ENCODE results near the gene ARF3.

The ARF3 gene

DNA sequence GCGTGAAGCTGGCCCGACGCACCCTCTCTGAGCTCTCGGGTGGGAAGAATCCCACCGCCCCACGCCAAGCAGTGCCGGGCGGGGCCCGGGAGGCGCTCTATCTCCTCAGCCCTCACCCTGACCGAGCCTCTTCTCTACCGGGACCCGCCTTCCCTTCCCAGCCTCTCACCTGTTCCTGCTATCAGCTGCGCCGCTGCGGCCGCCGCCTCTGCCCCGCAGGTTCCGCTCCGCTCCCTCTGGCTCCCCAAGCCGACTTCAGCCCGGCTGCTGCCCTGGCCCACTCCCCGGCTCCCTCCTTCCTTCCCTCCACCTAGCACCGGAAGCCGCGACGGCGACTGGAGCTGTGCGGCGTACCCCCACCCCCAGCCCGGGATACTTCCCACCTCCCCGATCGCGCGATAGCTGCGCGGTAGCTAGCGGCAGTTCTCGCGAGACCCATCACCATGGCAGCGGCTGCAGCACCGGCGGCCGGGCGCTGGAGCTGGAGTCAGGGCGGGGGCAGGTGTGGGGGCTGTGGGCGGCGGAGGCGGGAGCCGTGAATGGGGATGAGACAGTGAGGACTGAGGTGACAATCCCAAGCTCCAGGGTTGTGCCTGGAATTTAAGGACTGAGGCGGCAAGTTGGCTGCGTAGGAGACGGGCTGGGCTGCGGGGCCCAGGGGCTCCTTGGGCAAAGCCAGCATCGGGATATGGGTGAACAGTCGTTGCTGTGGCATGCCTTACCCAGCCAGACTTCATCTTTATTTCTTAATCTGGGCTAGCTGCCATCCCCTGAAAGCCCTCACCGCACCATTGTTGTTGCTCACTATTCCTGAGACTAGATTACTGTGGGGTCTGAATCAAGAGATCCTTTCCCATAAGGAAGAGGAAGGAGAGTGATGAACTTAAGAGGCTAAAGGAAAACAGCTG is at the start of gene ARF3:
Gene ARF3, minus strand, starts transcription at position 347 of the 908 bp plus-strand sequence. CDS start 16,392 bp downstream, outside the sequence.
- H3K27ac ChIP-seq (ENCODE audit: low read depth, low read length), result peak within 1 kb of the TSS; percentile 78
- H3K4me1 ChIP-seq (ENCODE audit: control insufficient read depth, insufficient read depth, low read length), result peaks cover 9% of the 10 kb centered on the region
- H3K4me3 ChIP-seq (ENCODE audit: low read length), result peak within 1 kb of the TSS; percentile 96
- no peaks in the 10 kb centered on the region for H3K27me3 ChIP-seq (ENCODE audit: control insufficient read depth, insufficient read depth, low read length)
- peaks cover 4% of the 10 kb centered on the region for H3K36me3 ChIP-seq (ENCODE audit: control insufficient read depth, insufficient read depth, low read length)
- peak within 1 kb of the TSS; percentile 90 for H3K9ac ChIP-seq (ENCODE audit: low read length)

- H3K36me3 ChIP-seq (ENCODE audit: control insufficient read depth, insufficient read depth, low read length), result peaks cover 31% of the 10 kb centered on the region
- peaks cover 7% of the 10 kb centered on the region for H3K4me1 ChIP-seq (ENCODE audit: control insufficient read depth, insufficient read depth, low read length)
- peaks cover 29% of the 10 kb centered on the region for H3K27me3 ChIP-seq (ENCODE audit: control insufficient read depth, insufficient read depth, low read length)
- no peak overlapping the region for H3K9ac ChIP-seq (ENCODE audit: low read length)
- H3K4me3 ChIP-seq (ENCODE audit: low read length), result no peak overlapping the region
- no peak overlapping the region for H3K27ac ChIP-seq (ENCODE audit: low read depth, low read length)
Measured at GRCh38 chr12:49000346-49000745, 43.1 kb upstream of the ARF3 start.

- H3K4me1 ChIP-seq (ENCODE audit: control insufficient read depth, insufficient read depth, low read length), result peaks cover 7% of the 10 kb centered on the region
- H3K27me3 ChIP-seq (ENCODE audit: control insufficient read depth, insufficient read depth, low read length), result peaks cover 34% of the 10 kb centered on the region
- no peak within 1 kb of the TSS for H3K9ac ChIP-seq (ENCODE audit: low read length)
- H3K27ac ChIP-seq (ENCODE audit: low read depth, low read length), result no peak within 1 kb of the TSS
- peaks cover 23% of the 10 kb centered on the region for H3K36me3 ChIP-seq (ENCODE audit: control insufficient read depth, insufficient read depth, low read length)
- peak within 1 kb of the TSS; percentile 22 for H3K4me3 ChIP-seq (ENCODE audit: low read length)
Measured at GRCh38 chr12:48999371-49000131, 42.3 kb upstream of the ARF3 start, which contains the start of gene DDN. Gene DDN, minus strand, starts transcription at chr12:48999375. Its CDS starts 88 bp downstream, at chr12:48999287.

- peaks cover 7% of the 10 kb centered on the region for H3K4me1 ChIP-seq (ENCODE audit: control insufficient read depth, insufficient read depth, low read length)
- peak overlapping the region; percentile 22 for H3K4me3 ChIP-seq (ENCODE audit: low read length)
- H3K27ac ChIP-seq (ENCODE audit: low read depth, low read length), result no peak overlapping the region
- H3K27me3 ChIP-seq (ENCODE audit: control insufficient read depth, insufficient read depth, low read length), result peaks cover 41% of the 10 kb centered on the region
- no peak overlapping the region for H3K9ac ChIP-seq (ENCODE audit: low read length)
- peaks cover 17% of the 10 kb centered on the region for H3K36me3 ChIP-seq (ENCODE audit: control insufficient read depth, insufficient read depth, low read length)
Measured at GRCh38 chr12:48998497-48999353, 41.4 kb upstream of the ARF3 start.

DNA sequence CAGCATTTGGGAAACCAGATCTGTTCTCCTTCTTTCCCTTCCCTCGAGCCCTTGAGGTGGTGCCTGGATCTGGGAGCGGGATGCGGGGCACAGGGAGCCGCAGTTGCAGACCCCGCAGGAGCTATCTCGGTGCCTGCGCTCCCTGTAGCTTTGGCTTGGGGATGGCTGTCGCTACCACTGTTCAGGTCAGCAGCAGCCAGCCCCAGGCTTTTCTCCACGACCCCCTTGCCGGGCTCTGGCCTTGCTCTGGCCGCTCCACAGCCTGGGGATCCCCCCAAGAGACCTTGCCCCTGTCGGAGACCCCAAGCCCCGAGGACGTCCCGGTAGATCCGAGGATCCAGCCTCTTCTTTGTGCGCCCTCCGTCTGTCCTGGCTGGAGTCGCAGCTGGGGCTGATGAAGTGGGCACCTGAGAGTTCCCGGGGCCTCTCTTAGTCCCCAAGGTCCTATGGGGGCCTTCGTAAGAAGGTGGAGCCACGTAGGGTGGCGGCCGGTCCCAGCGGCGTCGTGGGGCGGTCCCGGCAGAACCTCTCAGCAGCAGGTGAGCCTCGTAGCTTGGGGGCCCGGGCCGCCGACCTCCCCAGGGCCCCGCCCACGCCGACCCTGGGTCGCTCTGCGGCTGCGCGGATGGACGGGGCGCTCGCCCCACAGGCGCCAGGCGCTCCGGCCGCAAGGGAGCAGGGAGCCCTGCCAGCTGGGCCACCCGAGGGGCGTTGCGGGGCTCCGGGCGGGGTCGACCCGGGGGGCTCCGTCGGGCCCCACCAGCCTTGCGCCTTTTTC is 40.6 kb upstream of the ARF3 start:
- Histone ChIP-seq H3K27me3 (ENCODE audit: control insufficient read depth, insufficient read depth, low read length) (peaks cover 38% of the 10 kb centered on the region), H3K36me3 (ENCODE audit: control insufficient read depth, insufficient read depth, low read length) (peaks cover 11% of the 10 kb centered on the region), H3K4me3 (ENCODE audit: low read length) (peak overlapping the region; percentile 22), H3K4me1 (ENCODE audit: control insufficient read depth, insufficient read depth, low read length) (peaks cover 7% of the 10 kb centered on the region), H3K9ac (ENCODE audit: low read length) (no peak overlapping the region), H3K27ac (ENCODE audit: low read depth, low read length) (no peak overlapping the region)

GRCh38 chr12:48996794-48997718 is 39.8 kb upstream of the ARF3 start:
- Histone ChIP-seq H3K36me3 (ENCODE audit: control insufficient read depth, insufficient read depth, low read length) (peaks cover 5% of the 10 kb centered on the region), H3K4me3 (ENCODE audit: low read length) (peak overlapping the region; percentile 22), H3K27ac (ENCODE audit: low read depth, low read length) (no peak overlapping the region), H3K27me3 (ENCODE audit: control insufficient read depth, insufficient read depth, low read length) (peaks cover 38% of the 10 kb centered on the region), H3K9ac (ENCODE audit: low read length) (no peak overlapping the region), H3K4me1 (ENCODE audit: control insufficient read depth, insufficient read depth, low read length) (peaks cover 7% of the 10 kb centered on the region)

DNA sequence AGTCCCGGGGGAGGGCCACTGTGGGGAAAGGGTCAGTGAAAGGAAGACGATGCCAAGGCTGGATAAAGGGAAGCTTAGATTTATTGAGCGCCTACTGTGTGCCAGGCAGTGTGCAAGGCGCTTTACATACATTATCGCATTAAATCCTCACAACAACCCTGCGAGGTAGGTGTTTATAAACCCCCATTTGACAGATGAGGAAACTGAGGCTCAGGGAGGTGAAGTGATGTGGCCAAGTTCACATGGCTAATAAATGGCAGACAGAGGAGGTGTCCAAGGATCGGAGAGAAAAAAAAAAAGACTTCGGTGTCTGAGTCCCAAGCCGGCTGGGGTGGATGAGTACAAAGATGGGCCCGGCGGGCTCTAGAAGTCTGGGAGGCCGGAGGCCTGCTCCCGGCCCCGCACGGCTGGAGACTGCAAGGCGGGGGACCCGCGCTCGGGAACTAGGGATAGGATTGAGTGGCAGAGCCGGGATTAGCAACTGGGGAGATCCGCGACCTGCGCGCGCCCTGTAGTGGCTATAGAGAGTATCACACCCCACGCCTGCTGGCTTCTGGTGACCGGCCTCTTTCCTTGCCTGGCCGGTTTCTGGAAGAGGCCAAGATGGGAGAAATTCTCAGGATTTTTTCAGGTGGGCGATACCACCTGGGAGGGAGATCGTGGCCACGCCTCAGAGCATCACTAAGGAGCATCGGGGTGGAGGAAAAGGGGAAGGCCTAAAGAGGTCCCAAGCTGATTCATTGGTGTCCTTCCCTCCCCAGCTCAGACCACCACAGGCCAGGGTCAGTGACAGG is 38.0 kb upstream of the ARF3 start:
- H3K4me3 ChIP-seq (ENCODE audit: low read length), result no peak overlapping the region
- no peak overlapping the region for H3K27ac ChIP-seq (ENCODE audit: low read depth, low read length)
- no peaks in the 10 kb centered on the region for H3K36me3 ChIP-seq (ENCODE audit: control insufficient read depth, insufficient read depth, low read length)
- H3K9ac ChIP-seq (ENCODE audit: low read length), result no peak overlapping the region
- peaks cover 28% of the 10 kb centered on the region for H3K27me3 ChIP-seq (ENCODE audit: control insufficient read depth, insufficient read depth, low read length)
- peaks cover 7% of the 10 kb centered on the region for H3K4me1 ChIP-seq (ENCODE audit: control insufficient read depth, insufficient read depth, low read length)

- Histone ChIP-seq H3K4me3 (ENCODE audit: low read length) (no peak overlapping the region), H3K36me3 (ENCODE audit: control insufficient read depth, insufficient read depth, low read length) (no peaks in the 10 kb centered on the region), H3K9ac (ENCODE audit: low read length) (no peak overlapping the region), H3K4me1 (ENCODE audit: control insufficient read depth, insufficient read depth, low read length) (peaks cover 2% of the 10 kb centered on the region), H3K27ac (ENCODE audit: low read depth, low read length) (no peak overlapping the region), H3K27me3 (ENCODE audit: control insufficient read depth, insufficient read depth, low read length) (peaks cover 25% of the 10 kb centered on the region)
Measured at GRCh38 chr12:48994224-48995085, 37.2 kb upstream of the ARF3 start.

GRCh38 chr12:48993787-48994186 is 36.5 kb upstream of the ARF3 start:
- Histone ChIP-seq H3K36me3 (ENCODE audit: control insufficient read depth, insufficient read depth, low read length) (no peaks in the 10 kb centered on the region), H3K9ac (ENCODE audit: low read length) (no peak overlapping the region), H3K4me3 (ENCODE audit: low read length) (no peak overlapping the region), H3K4me1 (ENCODE audit: control insufficient read depth, insufficient read depth, low read length) (no peaks in the 10 kb centered on the region), H3K27ac (ENCODE audit: low read depth, low read length) (no peak overlapping the region), H3K27me3 (ENCODE audit: control insufficient read depth, insufficient read depth, low read length) (peaks cover 28% of the 10 kb centered on the region)
